ENCODE data around the gene VWDE. TPM values are rescaled to one million over a fixed set of nuclear protein-coding genes. Genes with fewer than 3 reads are reported as not detected.
"Not testable (repeated sequence)": the region's sequence is repeated elsewhere in the genome, so short reads cannot be mapped to it uniquely, and the experiment has no call there.

Gene VWDE
- total RNA-seq, 1 experiment from 2014 or later, result not detected

- no peak for DNase-seq (ENCODE audit: low spot score)
- in situ Hi-C loops (cut with HindIII; ENCODE audit: low sequenced_read_pairs), result no loop called here
These were observed 5.5 kb upstream of the VWDE start for GRCh38 chr7:12409097-12409711.

GRCh38 chr7:12407652-12408051 lies 4.0 kb upstream of the VWDE start:
- DNase-seq (ENCODE audit: low spot score); in situ Hi-C loops (cut with HindIII; ENCODE audit: low sequenced_read_pairs): not testable (repeated sequence)

- DNase-seq (ENCODE audit: low spot score), result no peak
- in situ Hi-C loops (cut with HindIII; ENCODE audit: low sequenced_read_pairs), result no loop called here
These were observed 1.3 kb downstream of the VWDE start for GRCh38 chr7:12402365-12402725.

- DNase-seq (ENCODE audit: low spot score), result no peak
- in situ Hi-C loops (cut with HindIII; ENCODE audit: low sequenced_read_pairs), result no loop called here
These were observed 1.9 kb downstream of the VWDE start for GRCh38 chr7:12401538-12402364.

GRCh38 chr7:12398186-12398585 lies 5.5 kb downstream of the VWDE start:
- DNase-seq (ENCODE audit: low spot score), result no peak
- in situ Hi-C loops (cut with HindIII; ENCODE audit: low sequenced_read_pairs), result no loop called here

- in situ Hi-C loops (cut with HindIII; ENCODE audit: low sequenced_read_pairs), result no loop called here
- no peak for DNase-seq (ENCODE audit: low spot score)
These were observed 6.0 kb downstream of the VWDE start for GRCh38 chr7:12397671-12398070.

GRCh38 chr7:12396670-12397069 lies 7.0 kb downstream of the VWDE start:
- DNase-seq (ENCODE audit: low spot score); in situ Hi-C loops (cut with HindIII; ENCODE audit: low sequenced_read_pairs): not testable (repeated sequence)

- in situ Hi-C loops (cut with HindIII; ENCODE audit: low sequenced_read_pairs), result no loop called here
These were observed 11.6 kb downstream of the VWDE start for GRCh38 chr7:12391922-12392615.

GRCh38 chr7:12389089-12389700 lies 14.5 kb downstream of the VWDE start:
- in situ Hi-C loops (cut with HindIII; ENCODE audit: low sequenced_read_pairs), result no loop called here
- peak; percentile 37 for DNase-seq (ENCODE audit: low spot score)

More at GRCh38 chr7:12391922-12392615, 11.6 kb downstream of the VWDE start:
- no peak for DNase-seq (ENCODE audit: low spot score)

- DNase-seq (ENCODE audit: low spot score), result no peak
- in situ Hi-C loops (cut with HindIII; ENCODE audit: low sequenced_read_pairs), result no loop called here
These were observed 17.3 kb downstream of the VWDE start for GRCh38 chr7:12386313-12386740.

GRCh38 chr7:12385364-12385786 lies 18.3 kb downstream of the VWDE start:
- DNase-seq (ENCODE audit: low spot score), result no peak
- in situ Hi-C loops (cut with HindIII; ENCODE audit: low sequenced_read_pairs), result no loop called here

- DNase-seq (ENCODE audit: low spot score), result no peak
- in situ Hi-C loops (cut with HindIII; ENCODE audit: low sequenced_read_pairs), result no loop called here
These were observed 20.3 kb downstream of the VWDE start for GRCh38 chr7:12383377-12383776.

GRCh38 chr7:12378389-12378788 lies 25.3 kb downstream of the VWDE start:
- no peak for DNase-seq (ENCODE audit: low spot score)
- in situ Hi-C loops (cut with HindIII; ENCODE audit: low sequenced_read_pairs), result no loop called here

GRCh38 chr7:12377406-12377805 lies 26.3 kb downstream of the VWDE start:
- in situ Hi-C loops (cut with HindIII; ENCODE audit: low sequenced_read_pairs), result no loop called here
- DNase-seq (ENCODE audit: low spot score), result no peak

GRCh38 chr7:12373580-12374263 lies 29.9 kb downstream of the VWDE start:
- in situ Hi-C loops (cut with HindIII; ENCODE audit: low sequenced_read_pairs), result no loop called here
- DNase-seq (ENCODE audit: low spot score), result no peak

- in situ Hi-C loops (cut with HindIII; ENCODE audit: low sequenced_read_pairs), result no loop called here
- DNase-seq (ENCODE audit: low spot score), result no peak
These were observed 33.4 kb downstream of the VWDE start for GRCh38 chr7:12370249-12370648.

GRCh38 chr7:12369756-12370155 lies 33.9 kb downstream of the VWDE start:
- in situ Hi-C loops (cut with HindIII; ENCODE audit: low sequenced_read_pairs), result no loop called here
- DNase-seq (ENCODE audit: low spot score), result no peak

- in situ Hi-C loops (cut with HindIII; ENCODE audit: low sequenced_read_pairs), result no loop called here
- no peak for DNase-seq (ENCODE audit: low spot score)
These were observed 34.6 kb downstream of the VWDE start for GRCh38 chr7:12369072-12369471.

- in situ Hi-C loops (cut with HindIII; ENCODE audit: low sequenced_read_pairs), result no loop called here
These were observed 42.7 kb downstream of the VWDE start for GRCh38 chr7:12360948-12361347.

More at GRCh38 chr7:12360948-12361347, 42.7 kb downstream of the VWDE start:
- no peak for DNase-seq (ENCODE audit: low spot score)

Measured in G401 (cell line).